RWPE1 (cell line): ENCODE results near the gene COL15A1.

Source experiments
- CTCF ChIA-PET: fragments of 350-600 bp; sonication (Branson Sonifier 250); formaldehyde crosslinking; extraction: SDS; loops from one replicate; lab custom pipeline; 2021; lab: Yijun Ruan, JAX
- POLR2A ChIA-PET: fragments of 400-600 bp; formaldehyde crosslinking; extraction: SDS; loops from one replicate; lab custom pipeline; 2020; ENCODE audit warnings: antibody characterized with exemption; ENCODE audit not compliant: low non-redundant PET; lab: Yijun Ruan, JAX
- DNase-seq: peaks from one replicate; pipeline ENCODE4 v3.0.0; 2012; ENCODE audit warnings: low spot score
- H3K27ac ChIP-seq: fragments of 450-650 bp; 2 replicates; pipeline ENCODE4 v1.5.1; 2017
- CTCF ChIP-seq: fragments of 450-650 bp; conservative IDR thresholded peaks from 2 replicates; pipeline ENCODE4 v1.5.1; 2017; ENCODE audit warnings: low read depth, mild to moderate bottlenecking

COL15A1 gene

GRCh38 chr9:99071313-99072039, 127.8 kb downstream of the COL15A1 start:
- no peak for TF ChIP-seq CTCF
- POLR2A ChIA-PET = no interaction called here
- CTCF ChIA-PET = interaction anchor here (0.6 kb wide), 1 partner anchor 22 kb away, joined by 3 read pairs; no protein-coding TSS in a partner anchor
- no peak overlapping the region for H3K27ac ChIP-seq
- no peak for DNase-seq

GRCh38 chr9:99072040-99072394, 128.3 kb downstream of the COL15A1 start:
- no peak overlapping the region for H3K27ac ChIP-seq
- DNase-seq = no peak
- TF ChIP-seq CTCF = no peak
- ChIA-PET CTCF (no interaction called here), POLR2A (no interaction called here)

- TF ChIP-seq CTCF = no peak
- ChIA-PET CTCF (no interaction called here), POLR2A (no interaction called here)
- no peak overlapping the region for H3K27ac ChIP-seq
- DNase-seq = no peak
Measured at GRCh38 chr9:99073347-99073746, 129.6 kb downstream of the COL15A1 start.

GRCh38 chr9:99073985-99074901, 130.5 kb downstream of the COL15A1 start:
- POLR2A ChIA-PET = no interaction called here
- no peak for DNase-seq
- TF ChIP-seq CTCF = no peak
- H3K27ac ChIP-seq = no peak overlapping the region
- CTCF ChIA-PET = no interaction called here

GRCh38 chr9:99074902-99075245, 131.2 kb downstream of the COL15A1 start:
- ChIA-PET POLR2A (no interaction called here), CTCF (no interaction called here)
- H3K27ac ChIP-seq = no peak overlapping the region

More at GRCh38 chr9:99074902-99075245, 131.2 kb downstream of the COL15A1 start:
- TF ChIP-seq CTCF = no peak
- no peak for DNase-seq
